Cardiac atrium fibroblast (primary cell): ENCODE results near the gene DIPK2A. TPM values are rescaled to one million over a fixed set of nuclear protein-coding genes. Genes with fewer than 3 reads are reported as not detected.

Experiments
- total RNA-seq: library from RNA; depleted of rRNA; stranded (reverse); fragments of >200 nt; gene quantifications from 2 replicates; pipeline ENCODE4 v1.2.3, GENCODE V29; 2015

The DIPK2A gene, protein sequence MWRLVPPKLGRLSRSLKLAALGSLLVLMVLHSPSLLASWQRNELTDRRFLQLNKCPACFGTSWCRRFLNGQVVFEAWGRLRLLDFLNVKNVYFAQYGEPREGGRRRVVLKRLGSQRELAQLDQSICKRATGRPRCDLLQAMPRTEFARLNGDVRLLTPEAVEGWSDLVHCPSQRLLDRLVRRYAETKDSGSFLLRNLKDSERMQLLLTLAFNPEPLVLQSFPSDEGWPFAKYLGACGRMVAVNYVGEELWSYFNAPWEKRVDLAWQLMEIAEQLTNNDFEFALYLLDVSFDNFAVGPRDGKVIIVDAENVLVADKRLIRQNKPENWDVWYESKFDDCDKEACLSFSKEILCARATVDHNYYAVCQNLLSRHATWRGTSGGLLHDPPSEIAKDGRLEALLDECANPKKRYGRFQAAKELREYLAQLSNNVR
- 43.7 and 52.3 TPM in 2 replicates for total RNA-seq

GRCh38 chr3:143971359-143972154 lies at the start of gene DIPK2A:
DIPK2A (plus strand) TSS chr3:143971823; CDS start chr3:143972333, 510 bp downstream.

Other genes starting within 250 kb of the DIPK2A start
- gene SLC9A9, start 123.4 kb upstream of the DIPK2A start, total RNA-seq: 3.9 and 8.3 TPM in 2 replicates